ENCODE results near the gene CTSW.

GRCh38 chr11:65853246-65853979, 26.2 kb upstream of the CTSW start:
- TF ChIP-seq, protein P1, sequence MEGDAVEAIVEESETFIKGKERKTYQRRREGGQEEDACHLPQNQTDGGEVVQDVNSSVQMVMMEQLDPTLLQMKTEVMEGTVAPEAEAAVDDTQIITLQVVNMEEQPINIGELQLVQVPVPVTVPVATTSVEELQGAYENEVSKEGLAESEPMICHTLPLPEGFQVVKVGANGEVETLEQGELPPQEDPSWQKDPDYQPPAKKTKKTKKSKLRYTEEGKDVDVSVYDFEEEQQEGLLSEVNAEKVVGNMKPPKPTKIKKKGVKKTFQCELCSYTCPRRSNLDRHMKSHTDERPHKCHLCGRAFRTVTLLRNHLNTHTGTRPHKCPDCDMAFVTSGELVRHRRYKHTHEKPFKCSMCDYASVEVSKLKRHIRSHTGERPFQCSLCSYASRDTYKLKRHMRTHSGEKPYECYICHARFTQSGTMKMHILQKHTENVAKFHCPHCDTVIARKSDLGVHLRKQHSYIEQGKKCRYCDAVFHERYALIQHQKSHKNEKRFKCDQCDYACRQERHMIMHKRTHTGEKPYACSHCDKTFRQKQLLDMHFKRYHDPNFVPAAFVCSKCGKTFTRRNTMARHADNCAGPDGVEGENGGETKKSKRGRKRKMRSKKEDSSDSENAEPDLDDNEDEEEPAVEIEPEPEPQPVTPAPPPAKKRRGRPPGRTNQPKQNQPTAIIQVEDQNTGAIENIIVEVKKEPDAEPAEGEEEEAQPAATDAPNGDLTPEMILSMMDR (IDR thresholded peaks at IDR 0.05 in 4 of 5, conservative IDR thresholded peaks at IDR 0.05 in 1 of 5) = no peak
- TF ChIP-seq POLR2A (IDR thresholded peaks at IDR 0.05) = no peak
